ENCODE measurements around the gene SPP2. TPM values are rescaled to one million over a fixed set of nuclear protein-coding genes. Genes with fewer than 3 reads are reported as not detected.

The SPP2 gene
- total RNA-seq, 1 experiment from 2014 or later = not detected

DNA sequence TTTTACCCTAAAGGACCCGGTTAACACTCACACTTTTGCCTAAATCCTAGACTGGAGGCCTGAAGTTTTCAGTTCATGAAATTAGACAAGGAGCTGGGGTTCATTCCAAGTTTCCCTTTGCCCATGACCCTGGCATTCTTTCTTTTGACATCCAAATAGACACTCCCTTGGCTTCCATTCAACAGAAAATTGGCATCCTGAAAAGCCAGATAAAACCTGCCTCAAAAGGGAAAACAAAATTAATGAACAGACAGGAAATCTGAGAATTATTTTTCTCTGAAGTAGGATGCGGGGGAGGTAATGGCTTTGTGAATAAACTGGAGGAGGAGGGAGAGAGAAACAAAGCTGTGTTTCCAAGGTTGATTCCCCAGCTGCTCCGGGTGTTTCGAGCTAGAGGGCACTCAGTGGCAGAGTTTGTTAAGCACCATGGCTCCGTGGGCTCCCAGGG, 41.0 kb downstream of the SPP2 start:
- Histone ChIP-seq H3K36me3 (ENCODE audit: insufficient read depth, low read length) (no peaks in the 10 kb centered on the region), H3K9ac (ENCODE audit: low read length) (no peak overlapping the region), H3K4me2 (ENCODE audit: low read depth, low read length, poor library complexity, severe bottlenecking) (no peak overlapping the region), H3K27me3 (ENCODE audit: low read length) (no peaks in the 10 kb centered on the region), H3K4me3 (ENCODE audit: low read length) (no peak overlapping the region), H3K79me2 (ENCODE audit: low read length) (no peaks in the 10 kb centered on the region), H3K9me2 (replicated peaks; ENCODE audit: insufficient read depth, low read length) (no peaks in the 10 kb centered on the region), H2AFZ (ENCODE audit: low read length) (no peak overlapping the region), H3K4me1 (ENCODE audit: low read length) (no peaks in the 10 kb centered on the region), H3K9me3 (ENCODE audit: low read length) (no peaks in the 10 kb centered on the region), H3K27ac (ENCODE audit: low read length) (no peak overlapping the region), H4K20me1 (ENCODE audit: insufficient read depth, low read depth, low read length) (no peaks in the 10 kb centered on the region)
- no peak for DNase-seq

- DNase-seq = no peak
- H2AFZ ChIP-seq (ENCODE audit: low read length) = no peak overlapping the region
- H4K20me1 ChIP-seq (ENCODE audit: insufficient read depth, low read depth, low read length) = no peaks in the 10 kb centered on the region
- no peak overlapping the region for H3K4me2 ChIP-seq (ENCODE audit: low read depth, low read length, poor library complexity, severe bottlenecking)
- H3K27me3 ChIP-seq (ENCODE audit: low read length) = no peaks in the 10 kb centered on the region
- H3K4me1 ChIP-seq (ENCODE audit: low read length) = no peaks in the 10 kb centered on the region
- H3K79me2 ChIP-seq (ENCODE audit: low read length) = no peaks in the 10 kb centered on the region
- no peaks in the 10 kb centered on the region for H3K9me3 ChIP-seq (ENCODE audit: low read length)
- no peaks in the 10 kb centered on the region for H3K36me3 ChIP-seq (ENCODE audit: insufficient read depth, low read length)
- no peaks in the 10 kb centered on the region for H3K9me2 ChIP-seq (replicated peaks; ENCODE audit: insufficient read depth, low read length)
- H3K4me3 ChIP-seq (ENCODE audit: low read length) = no peak overlapping the region
- no peak overlapping the region for H3K27ac ChIP-seq (ENCODE audit: low read length)
- no peak overlapping the region for H3K9ac ChIP-seq (ENCODE audit: low read length)
Observed at GRCh38 chr2:234091883-234092282, 41.4 kb downstream of the SPP2 start.

DNA sequence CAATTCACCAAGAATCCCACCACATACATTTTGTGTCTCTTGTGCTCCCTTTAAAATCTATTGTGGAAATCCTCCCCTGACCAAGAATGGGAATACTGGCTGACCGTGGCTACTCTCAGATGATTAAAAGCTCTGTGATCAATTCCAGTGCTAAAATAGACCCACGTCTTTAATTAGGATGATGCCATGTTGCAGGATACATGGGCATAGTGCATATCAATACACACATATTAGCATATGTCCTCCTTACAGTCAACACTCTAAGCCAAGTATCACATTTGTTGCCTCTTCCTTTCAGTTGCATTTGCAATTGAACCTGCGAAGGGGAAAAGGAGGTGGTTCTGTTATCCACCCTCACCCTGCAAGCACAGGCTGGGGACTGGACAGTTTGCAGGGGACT, 41.8 kb downstream of the SPP2 start:
- Histone ChIP-seq H3K4me1 (ENCODE audit: low read length) (no peaks in the 10 kb centered on the region), H3K9ac (ENCODE audit: low read length) (no peak overlapping the region), H2AFZ (ENCODE audit: low read length) (no peak overlapping the region), H4K20me1 (ENCODE audit: insufficient read depth, low read depth, low read length) (no peaks in the 10 kb centered on the region), H3K36me3 (ENCODE audit: insufficient read depth, low read length) (no peaks in the 10 kb centered on the region), H3K27me3 (ENCODE audit: low read length) (no peaks in the 10 kb centered on the region), H3K4me2 (ENCODE audit: low read depth, low read length, poor library complexity, severe bottlenecking) (no peak overlapping the region), H3K79me2 (ENCODE audit: low read length) (no peaks in the 10 kb centered on the region), H3K9me3 (ENCODE audit: low read length) (no peaks in the 10 kb centered on the region), H3K27ac (ENCODE audit: low read length) (no peak overlapping the region), H3K4me3 (ENCODE audit: low read length) (no peak overlapping the region), H3K9me2 (replicated peaks; ENCODE audit: insufficient read depth, low read length) (no peaks in the 10 kb centered on the region)
- no peak for DNase-seq

DNA sequence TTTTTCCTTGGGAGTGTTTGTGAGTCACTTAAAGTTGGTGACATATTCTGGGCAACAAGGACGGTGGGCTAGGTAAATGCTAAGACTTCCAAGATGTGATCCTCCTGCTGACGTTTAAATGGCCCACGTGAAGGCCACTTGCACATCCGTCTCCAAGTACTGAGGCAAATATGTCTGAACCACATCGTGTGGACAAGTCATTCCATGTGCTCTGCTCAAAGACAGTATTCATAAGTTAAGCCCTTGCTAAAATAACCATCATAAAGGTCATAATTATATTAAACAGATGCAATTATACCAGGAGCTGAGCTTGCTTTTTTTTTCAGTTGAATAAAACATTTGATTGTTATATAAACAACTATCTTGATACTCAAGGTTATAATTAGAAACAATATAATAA, 44.8 kb downstream of the SPP2 start:
- H3K4me3 ChIP-seq (ENCODE audit: low read length) = no peak overlapping the region
- no peak overlapping the region for H3K9ac ChIP-seq (ENCODE audit: low read length)
- H2AFZ ChIP-seq (ENCODE audit: low read length) = no peak overlapping the region
- no peaks in the 10 kb centered on the region for H3K9me3 ChIP-seq (ENCODE audit: low read length)
- H3K36me3 ChIP-seq (ENCODE audit: insufficient read depth, low read length) = no peaks in the 10 kb centered on the region
- H3K4me1 ChIP-seq (ENCODE audit: low read length) = no peaks in the 10 kb centered on the region
- H3K27me3 ChIP-seq (ENCODE audit: low read length) = no peaks in the 10 kb centered on the region
- H3K79me2 ChIP-seq (ENCODE audit: low read length) = no peaks in the 10 kb centered on the region
- no peaks in the 10 kb centered on the region for H3K9me2 ChIP-seq (replicated peaks; ENCODE audit: insufficient read depth, low read length)
- no peak overlapping the region for H3K27ac ChIP-seq (ENCODE audit: low read length)
- no peaks in the 10 kb centered on the region for H4K20me1 ChIP-seq (ENCODE audit: insufficient read depth, low read depth, low read length)
- no peak for DNase-seq
- no peak overlapping the region for H3K4me2 ChIP-seq (ENCODE audit: low read depth, low read length, poor library complexity, severe bottlenecking)

- H3K4me3 ChIP-seq (ENCODE audit: low read length) = no peak overlapping the region
- H2AFZ ChIP-seq (ENCODE audit: low read length) = no peak overlapping the region
- H3K27me3 ChIP-seq (ENCODE audit: low read length) = no peaks in the 10 kb centered on the region
- DNase-seq = no peak
- H3K36me3 ChIP-seq (ENCODE audit: insufficient read depth, low read length) = no peaks in the 10 kb centered on the region
- H3K9me3 ChIP-seq (ENCODE audit: low read length) = no peaks in the 10 kb centered on the region
- H3K4me2 ChIP-seq (ENCODE audit: low read depth, low read length, poor library complexity, severe bottlenecking) = no peak overlapping the region
- H3K4me1 ChIP-seq (ENCODE audit: low read length) = no peaks in the 10 kb centered on the region
- no peaks in the 10 kb centered on the region for H3K79me2 ChIP-seq (ENCODE audit: low read length)
- no peaks in the 10 kb centered on the region for H3K9me2 ChIP-seq (replicated peaks; ENCODE audit: insufficient read depth, low read length)
- no peak overlapping the region for H3K27ac ChIP-seq (ENCODE audit: low read length)
- no peak overlapping the region for H3K9ac ChIP-seq (ENCODE audit: low read length)
- H4K20me1 ChIP-seq (ENCODE audit: insufficient read depth, low read depth, low read length) = no peaks in the 10 kb centered on the region
Observed at GRCh38 chr2:234096164-234096563, 45.7 kb downstream of the SPP2 start.

GRCh38 chr2:234098681-234099080, 48.2 kb downstream of the SPP2 start:
- no peak for DNase-seq
- Histone ChIP-seq H3K9ac (ENCODE audit: low read length) (no peak overlapping the region), H3K27ac (ENCODE audit: low read length) (no peak overlapping the region), H3K36me3 (ENCODE audit: insufficient read depth, low read length) (no peaks in the 10 kb centered on the region), H3K9me3 (ENCODE audit: low read length) (no peaks in the 10 kb centered on the region), H4K20me1 (ENCODE audit: insufficient read depth, low read depth, low read length) (no peaks in the 10 kb centered on the region), H3K4me1 (ENCODE audit: low read length) (no peaks in the 10 kb centered on the region), H2AFZ (ENCODE audit: low read length) (no peak overlapping the region), H3K79me2 (ENCODE audit: low read length) (no peaks in the 10 kb centered on the region), H3K9me2 (replicated peaks; ENCODE audit: insufficient read depth, low read length) (no peaks in the 10 kb centered on the region), H3K4me3 (ENCODE audit: low read length) (no peak overlapping the region), H3K4me2 (ENCODE audit: low read depth, low read length, poor library complexity, severe bottlenecking) (no peak overlapping the region), H3K27me3 (ENCODE audit: low read length) (no peaks in the 10 kb centered on the region)

GRCh38 chr2:234099266-234099665, 48.8 kb downstream of the SPP2 start:
- Histone ChIP-seq H4K20me1 (ENCODE audit: insufficient read depth, low read depth, low read length) (no peaks in the 10 kb centered on the region), H3K9me3 (ENCODE audit: low read length) (no peaks in the 10 kb centered on the region), H3K9ac (ENCODE audit: low read length) (no peak overlapping the region), H3K79me2 (ENCODE audit: low read length) (no peaks in the 10 kb centered on the region), H3K36me3 (ENCODE audit: insufficient read depth, low read length) (no peaks in the 10 kb centered on the region), H3K27ac (ENCODE audit: low read length) (no peak overlapping the region), H3K9me2 (replicated peaks; ENCODE audit: insufficient read depth, low read length) (no peaks in the 10 kb centered on the region), H3K4me3 (ENCODE audit: low read length) (no peak overlapping the region), H3K4me1 (ENCODE audit: low read length) (no peaks in the 10 kb centered on the region), H2AFZ (ENCODE audit: low read length) (no peak overlapping the region), H3K27me3 (ENCODE audit: low read length) (no peaks in the 10 kb centered on the region), H3K4me2 (ENCODE audit: low read depth, low read length, poor library complexity, severe bottlenecking) (no peak overlapping the region)
- DNase-seq = peak; percentile 45

DNA sequence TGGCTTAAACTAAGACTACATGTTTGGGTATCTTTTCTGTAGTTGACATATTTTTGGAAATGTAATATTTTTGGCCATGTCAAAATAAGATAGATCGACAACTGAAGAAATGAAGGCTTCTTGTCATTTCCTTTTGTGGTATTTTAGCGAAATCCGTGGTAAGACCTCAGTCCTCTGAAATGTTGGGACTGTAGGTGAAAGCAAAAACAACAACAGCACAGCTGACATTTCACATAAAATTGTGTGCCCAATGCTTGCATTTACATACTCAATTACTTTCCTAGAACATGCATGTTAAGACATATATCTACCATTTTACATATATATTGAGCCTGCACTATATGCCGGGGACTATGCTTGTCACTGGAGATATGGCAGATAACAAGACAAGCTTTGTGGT, 50.2 kb downstream of the SPP2 start:
- Histone ChIP-seq H2AFZ (ENCODE audit: low read length) (no peak overlapping the region), H3K4me2 (ENCODE audit: low read depth, low read length, poor library complexity, severe bottlenecking) (no peak overlapping the region), H3K9ac (ENCODE audit: low read length) (no peak overlapping the region), H3K9me3 (ENCODE audit: low read length) (no peaks in the 10 kb centered on the region), H4K20me1 (ENCODE audit: insufficient read depth, low read depth, low read length) (no peaks in the 10 kb centered on the region), H3K79me2 (ENCODE audit: low read length) (no peaks in the 10 kb centered on the region), H3K4me1 (ENCODE audit: low read length) (no peaks in the 10 kb centered on the region), H3K36me3 (ENCODE audit: insufficient read depth, low read length) (no peaks in the 10 kb centered on the region), H3K9me2 (replicated peaks; ENCODE audit: insufficient read depth, low read length) (no peaks in the 10 kb centered on the region), H3K27me3 (ENCODE audit: low read length) (no peaks in the 10 kb centered on the region), H3K27ac (ENCODE audit: low read length) (no peak overlapping the region), H3K4me3 (ENCODE audit: low read length) (no peak overlapping the region)
- DNase-seq = no peak

GRCh38 chr2:234102112-234102511, 51.6 kb downstream of the SPP2 start:
- Histone ChIP-seq H3K36me3 (ENCODE audit: insufficient read depth, low read length) (no peaks in the 10 kb centered on the region), H3K9ac (ENCODE audit: low read length) (no peak overlapping the region), H3K9me2 (replicated peaks; ENCODE audit: insufficient read depth, low read length) (no peaks in the 10 kb centered on the region), H3K4me3 (ENCODE audit: low read length) (no peak overlapping the region), H3K9me3 (ENCODE audit: low read length) (no peaks in the 10 kb centered on the region), H3K27me3 (ENCODE audit: low read length) (no peaks in the 10 kb centered on the region), H3K27ac (ENCODE audit: low read length) (no peak overlapping the region), H3K4me1 (ENCODE audit: low read length) (no peaks in the 10 kb centered on the region), H3K79me2 (ENCODE audit: low read length) (no peaks in the 10 kb centered on the region), H3K4me2 (ENCODE audit: low read depth, low read length, poor library complexity, severe bottlenecking) (no peak overlapping the region), H4K20me1 (ENCODE audit: insufficient read depth, low read depth, low read length) (no peaks in the 10 kb centered on the region), H2AFZ (ENCODE audit: low read length) (no peak overlapping the region)
- no peak for DNase-seq

All from Karpas-422 (cell line).